ENCODE results near the gene THAP6. TPM values are rescaled to one million over a fixed set of nuclear protein-coding genes. Genes with fewer than 3 reads are reported as not detected.

Gene THAP6
- total and polyA plus RNA-seq, 2 of the 8 experiments (the other 6 are each of a cell fraction or from before 2014, with no cell fraction given), result 3.3 to 9.7 TPM

DNA sequence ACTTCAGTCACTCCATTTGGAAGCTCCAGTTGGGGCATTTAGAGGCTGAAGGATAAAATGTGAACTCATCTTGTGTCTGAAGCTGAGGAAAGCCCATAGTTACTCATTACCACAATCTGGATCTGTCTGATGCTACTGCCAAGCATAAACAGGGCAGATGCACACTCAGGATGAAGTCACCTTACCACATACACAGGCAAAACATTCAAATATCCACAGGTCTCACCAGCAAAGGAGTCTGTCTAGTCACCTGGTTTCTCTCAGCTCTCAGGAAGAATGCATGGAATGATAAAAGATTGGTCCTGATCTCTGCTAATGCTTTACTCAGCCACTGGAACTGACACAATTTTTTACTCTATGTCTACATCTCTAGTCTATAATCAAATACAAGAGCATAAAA, 28.6 kb downstream of the THAP6 start:
- Histone ChIP-seq H2AK5ac (ENCODE audit: low read depth, low read length) (no peak overlapping the region), H2BK5ac (ENCODE audit: low read depth, low read length) (no peak overlapping the region), H3K4me3 (ENCODE audit: extremely low read depth in 1 of 4, insufficient read depth in 2 of 4, low read depth in 3 of 4, low read length in 4 of 4) (no peak overlapping the region), H3K23me2 (ENCODE audit: low read depth, low read length) (no peaks in the 10 kb centered on the region), H2AFZ (ENCODE audit: low read length) (no peak overlapping the region), H3K9ac (replicated peaks in 1 of 4; ENCODE audit: extremely low read depth in 1 of 4, low read depth in 3 of 4, low read length in 3 of 4) (no peak overlapping the region), H3K79me2 (ENCODE audit: control insufficient read depth in 1 of 2, insufficient read depth in 2 of 2, low read length in 2 of 2) (no peaks in the 10 kb centered on the region), H3K4ac (replicated peaks; ENCODE audit: insufficient read length, low read depth, low read length) (no peak overlapping the region), H3K18ac (ENCODE audit: extremely low read depth, low read length) (no peak overlapping the region), H4K5ac (ENCODE audit: insufficient read length, low read depth, low read length) (no peak overlapping the region), H2BK120ac (replicated peaks; ENCODE audit: low read depth, low read length) (no peak overlapping the region), H4K20me1 (replicated peaks in 1 of 2; ENCODE audit: control insufficient read depth in 1 of 2, insufficient read depth in 2 of 2, low read length in 2 of 2) (no peaks in the 10 kb centered on the region), H2BK12ac (ENCODE audit: low read depth, low read length) (no peak overlapping the region), H4K8ac (ENCODE audit: extremely low read depth, insufficient read depth, low read length) (no peak overlapping the region), H3K36me3 (ENCODE audit: control insufficient read depth in 2 of 4, insufficient read depth in 4 of 4, low read length in 3 of 4) (no peaks in the 10 kb centered on the region), H3K27ac (ENCODE audit: low read depth, low read length) (no peak overlapping the region), H2BK15ac (ENCODE audit: low read length) (no peak overlapping the region), H3K9me3 (ENCODE audit: insufficient read depth in 2 of 2, low read depth in 1 of 2, low read length in 1 of 2) (no peaks in the 10 kb centered on the region), H3K4me2 (ENCODE audit: insufficient read depth in 1 of 2, low read depth in 2 of 2, low read length in 2 of 2) (no peak overlapping the region), H3K4me1 (replicated peaks in 1 of 4; ENCODE audit: control insufficient read depth in 3 of 4, insufficient read depth in 4 of 4, low read length in 3 of 4) (no peaks in the 10 kb centered on the region), H4K91ac (replicated peaks; ENCODE audit: insufficient read length, low read length) (no peak overlapping the region), H3K23ac (ENCODE audit: insufficient read length) (no peak overlapping the region), H3K79me1 (ENCODE audit: low read depth, low read length) (no peaks in the 10 kb centered on the region), H2BK20ac (ENCODE audit: low read length) (no peak overlapping the region), H3K56ac (replicated peaks; ENCODE audit: insufficient read length, low read depth, low read length) (no peak overlapping the region), H3K27me3 (replicated peaks in 1 of 4; ENCODE audit: control insufficient read depth in 3 of 4, extremely low read depth in 1 of 4, insufficient read depth in 3 of 4, low read length in 3 of 4) (no peaks in the 10 kb centered on the region), H3K14ac (ENCODE audit: insufficient read length) (no peak overlapping the region)
- DNase-seq (ENCODE audit: low read depth in 1 of 2, low spot score in 2 of 2) (no peak), FAIRE-seq (no peak)
- ChIA-PET CTCF (ENCODE audit: partially characterized antibody) (interaction anchor here (1.0 to 1.7 kb wide), 3 partner anchors 15 to 867 kb away, joined by 3 to 4 read pairs (median 4); no protein-coding TSS in a partner anchor), POLR2A (ENCODE audit: partially characterized antibody) (no interaction called here)
- TF ChIP-seq EZH2 (IDR thresholded peaks at IDR 0.05; ENCODE audit: low read depth, low read length, severe bottlenecking) (no peak), BRCA1 (IDR thresholded peaks at IDR 0.05; ENCODE audit: low read depth, low read length) (no peak), RNF2 (IDR thresholded peaks at IDR 0.05; ENCODE audit: borderline replicate concordance, low read depth, low read length, missing control alignments, poor library complexity, severe bottlenecking) (no peak), PHF8 (conservative IDR thresholded peaks at IDR 0.05; ENCODE audit: low read depth, low read length) (no peak), SIX5 (IDR thresholded peaks at IDR 0.05; ENCODE audit: low read depth, low read length) (no peak)
